Stomach (tissue), 4 donors: ENCODE measurements around the gene NVL.

Source experiments
- CTCF ChIP-seq, 7 experiments: fragments of 450-650 bp in 4 of 7; fragments of 200-600 bp in 3 of 7; sonication (generic) in 3 of 7; IDR thresholded peaks; one replicate each; pipeline ENCODE4 v1.5.1; 2016 to 2019; ENCODE audit warnings: antibody characterized with exemption in 7 of 7, control low read depth in 2 of 7, mild to moderate bottlenecking in 1 of 7
- EP300 ChIP-seq: sonication (generic); formaldehyde crosslinking; IDR thresholded peaks from one replicate; pipeline ENCODE4 v1.6.1; 2017; ENCODE audit warnings: antibody characterized with exemption
- POLR2A ChIP-seq, 4 donors: fragments of 450-650 bp; IDR thresholded peaks; one replicate each; pipeline ENCODE4 v1.6.1; 2016; ENCODE audit warnings: antibody characterized with exemption in 4 of 4, control low read depth in 2 of 4, mild to moderate bottlenecking in 1 of 4, moderate library complexity in 1 of 4
- POLR2AphosphoS5 ChIP-seq, 3 donors: sonication (generic); formaldehyde crosslinking; IDR thresholded peaks; one replicate each; pipeline ENCODE4 v1.6.1; 2016; ENCODE audit warnings: antibody characterized with exemption in 3 of 3

DNA sequence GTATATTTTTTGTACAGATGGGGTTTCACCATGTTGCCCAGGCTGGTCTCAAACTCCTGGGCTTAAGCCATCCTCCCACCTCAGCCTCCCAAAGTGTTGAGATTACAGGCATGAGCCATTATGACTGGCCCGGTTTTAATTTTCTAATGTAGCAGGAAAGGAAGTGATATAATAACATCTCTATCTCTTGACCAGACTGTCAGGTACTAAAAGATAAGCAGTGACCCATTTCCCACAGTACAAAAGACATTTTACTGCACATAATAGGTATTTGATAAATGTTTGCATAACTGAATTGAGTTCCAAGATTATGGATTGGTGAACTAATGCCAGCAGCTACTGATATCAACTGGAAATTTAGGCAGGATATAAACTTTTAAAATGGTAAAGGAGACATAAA lies 4.0 kb downstream of the NVL start:
- TF ChIP-seq POLR2A (IDR thresholded peaks at IDR 0.05) (no peak), EP300 (no peak), CTCF (IDR thresholded peaks at IDR 0.05) (no peak), POLR2AphosphoS5 (IDR thresholded peaks at IDR 0.05) (no peak)
